NT2/D1 (cell line): ENCODE measurements around the gene ARHGEF10L.

ENCODE experiments used
- SUZ12 ChIP-seq: IDR thresholded peaks from 2 replicates; pipeline ENCODE4 v1.6.1; 2011; ENCODE audit not compliant: insufficient read length, insufficient read depth; ENCODE audit errors: extremely low read depth
- YY1 ChIP-seq: IDR thresholded peaks from 2 replicates; pipeline ENCODE4 v1.6.1; 2011; ENCODE audit not compliant: insufficient read length, insufficient read depth

GRCh38 chr1:17594026-17594425, 54.5 kb downstream of the ARHGEF10L start:
- TF ChIP-seq YY1 (no peak), SUZ12 (no peak)
